C4-2B (cell line): Measurements from ENCODE around the gene UTS2R.
"Not testable (repeated sequence)": the region's sequence is repeated elsewhere in the genome, so short reads cannot be mapped to it uniquely, and the experiment has no call there.

Source experiments
- H3K27ac ChIP-seq: fragments of 450-650 bp; 2 replicates; pipeline ENCODE4 v1.5.1; 2017
- ZFX ChIP-seq: fragments of 450-650 bp; IDR thresholded peaks from 2 replicates; pipeline ENCODE4 v1.6.1; 2017
- TF ChIP-seq, protein P1 (sequence below): fragments of 450-650 bp; conservative IDR thresholded peaks from 2 replicates; pipeline ENCODE4 v1.5.1; 2017; ENCODE audit warnings: mild to moderate bottlenecking

Gene UTS2R

DNA sequence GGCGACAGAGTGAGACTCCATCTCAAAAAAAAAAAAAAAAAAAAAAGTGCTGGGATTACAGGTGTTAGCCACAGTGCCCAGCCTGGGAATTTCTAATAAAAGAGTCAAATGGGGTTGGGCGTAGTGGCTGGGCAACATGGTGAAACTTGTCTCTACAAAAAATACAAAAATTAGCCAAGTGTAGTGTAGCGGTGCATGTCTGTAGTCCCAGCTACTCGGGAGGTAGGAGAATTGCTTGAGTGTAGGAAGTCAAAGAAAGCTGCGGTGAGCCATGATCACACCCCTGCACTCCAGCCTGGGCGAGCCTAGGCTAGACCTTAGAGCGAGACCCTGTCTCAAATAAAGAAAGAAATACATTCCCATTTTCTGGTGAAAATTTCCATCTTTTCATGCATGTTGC lies 2.4 kb upstream of the UTS2R start:
- TF ChIP-seq ZFX, result no peak
- TF ChIP-seq, protein P1, sequence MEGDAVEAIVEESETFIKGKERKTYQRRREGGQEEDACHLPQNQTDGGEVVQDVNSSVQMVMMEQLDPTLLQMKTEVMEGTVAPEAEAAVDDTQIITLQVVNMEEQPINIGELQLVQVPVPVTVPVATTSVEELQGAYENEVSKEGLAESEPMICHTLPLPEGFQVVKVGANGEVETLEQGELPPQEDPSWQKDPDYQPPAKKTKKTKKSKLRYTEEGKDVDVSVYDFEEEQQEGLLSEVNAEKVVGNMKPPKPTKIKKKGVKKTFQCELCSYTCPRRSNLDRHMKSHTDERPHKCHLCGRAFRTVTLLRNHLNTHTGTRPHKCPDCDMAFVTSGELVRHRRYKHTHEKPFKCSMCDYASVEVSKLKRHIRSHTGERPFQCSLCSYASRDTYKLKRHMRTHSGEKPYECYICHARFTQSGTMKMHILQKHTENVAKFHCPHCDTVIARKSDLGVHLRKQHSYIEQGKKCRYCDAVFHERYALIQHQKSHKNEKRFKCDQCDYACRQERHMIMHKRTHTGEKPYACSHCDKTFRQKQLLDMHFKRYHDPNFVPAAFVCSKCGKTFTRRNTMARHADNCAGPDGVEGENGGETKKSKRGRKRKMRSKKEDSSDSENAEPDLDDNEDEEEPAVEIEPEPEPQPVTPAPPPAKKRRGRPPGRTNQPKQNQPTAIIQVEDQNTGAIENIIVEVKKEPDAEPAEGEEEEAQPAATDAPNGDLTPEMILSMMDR, result no peak
- no peak overlapping the region for H3K27ac ChIP-seq

GRCh38 chr17:82370471-82371332 lies 863 bp upstream of the UTS2R start:
- TF ChIP-seq, protein P1, result no peak
- no peak for TF ChIP-seq ZFX
- H3K27ac ChIP-seq, result no peak overlapping the region

GRCh38 chr17:82372249-82373071 lies 895 bp downstream of the UTS2R start:
- TF ChIP-seq, protein P1, result no peak
- no peak for TF ChIP-seq ZFX
- no peak overlapping the region for H3K27ac ChIP-seq

DNA sequence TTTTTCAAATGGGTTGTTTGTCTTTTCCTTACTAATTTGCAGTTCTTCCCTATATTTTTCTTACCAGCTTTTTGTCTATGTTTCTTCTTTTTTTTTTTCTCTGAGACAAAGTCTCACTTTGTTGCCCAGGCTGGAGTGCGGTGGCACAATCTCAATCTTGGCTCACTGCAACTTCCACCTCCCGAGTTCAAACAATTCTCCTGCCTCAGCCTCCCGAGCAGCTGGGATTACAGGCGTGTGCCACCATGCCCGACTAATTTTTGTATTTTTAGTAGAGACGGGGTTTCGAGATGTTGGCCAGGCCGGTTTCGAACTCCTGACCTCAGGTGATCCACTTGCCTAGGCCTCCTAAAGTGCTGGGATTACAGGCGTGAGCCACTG lies 1.5 kb downstream of the UTS2R start:
- not testable (repeated sequence) for H3K27ac ChIP-seq

DNA sequence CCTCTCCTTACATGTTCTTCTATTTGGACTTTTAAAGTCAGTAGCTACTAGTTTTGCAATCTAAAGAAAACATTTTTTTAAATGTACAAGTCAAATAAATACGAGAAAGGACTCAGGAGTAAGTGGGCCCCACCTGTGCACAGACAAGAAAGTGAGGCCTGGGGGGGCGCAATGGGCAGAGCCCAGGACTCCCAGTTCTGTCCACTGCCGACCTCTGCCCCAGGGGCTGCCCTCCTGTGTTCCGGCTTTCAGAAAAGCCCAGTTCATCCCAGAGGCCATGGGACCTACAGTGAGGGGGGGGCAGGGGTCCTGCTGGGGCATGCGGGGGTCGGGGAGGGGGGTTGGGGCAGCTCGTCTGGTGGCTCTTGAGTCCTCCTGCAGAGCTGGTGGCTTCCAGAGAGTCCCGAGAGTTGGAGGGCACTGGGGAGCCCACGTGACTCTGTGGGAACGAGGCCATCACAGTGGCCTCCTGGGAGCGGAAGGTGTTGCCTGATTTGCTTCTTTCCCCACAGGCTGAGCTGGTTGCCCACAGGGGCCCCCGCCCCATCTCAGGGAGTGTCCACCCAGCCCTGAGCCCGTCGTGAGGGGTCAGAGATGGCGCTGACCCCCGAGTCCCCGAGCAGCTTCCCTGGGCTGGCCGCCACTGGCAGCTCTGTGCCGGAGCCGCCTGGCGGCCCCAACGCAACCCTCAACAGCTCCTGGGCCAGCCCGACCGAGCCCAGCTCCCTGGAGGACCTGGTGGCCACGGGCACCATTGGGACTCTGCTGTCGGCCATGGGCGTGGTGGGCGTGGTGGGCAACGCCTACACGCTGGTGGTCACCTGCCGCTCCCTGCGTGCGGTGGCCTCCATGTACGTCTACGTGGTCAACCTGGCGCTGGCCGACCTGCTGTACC lies 2.4 kb downstream of the UTS2R start:
- no peak for TF ChIP-seq ZFX
- TF ChIP-seq, protein P1, result no peak
- no peak overlapping the region for H3K27ac ChIP-seq

GRCh38 chr17:82374626-82375331 lies 3.2 kb downstream of the UTS2R start:
- TF ChIP-seq, protein P1, result no peak
- no peak overlapping the region for H3K27ac ChIP-seq

DNA sequence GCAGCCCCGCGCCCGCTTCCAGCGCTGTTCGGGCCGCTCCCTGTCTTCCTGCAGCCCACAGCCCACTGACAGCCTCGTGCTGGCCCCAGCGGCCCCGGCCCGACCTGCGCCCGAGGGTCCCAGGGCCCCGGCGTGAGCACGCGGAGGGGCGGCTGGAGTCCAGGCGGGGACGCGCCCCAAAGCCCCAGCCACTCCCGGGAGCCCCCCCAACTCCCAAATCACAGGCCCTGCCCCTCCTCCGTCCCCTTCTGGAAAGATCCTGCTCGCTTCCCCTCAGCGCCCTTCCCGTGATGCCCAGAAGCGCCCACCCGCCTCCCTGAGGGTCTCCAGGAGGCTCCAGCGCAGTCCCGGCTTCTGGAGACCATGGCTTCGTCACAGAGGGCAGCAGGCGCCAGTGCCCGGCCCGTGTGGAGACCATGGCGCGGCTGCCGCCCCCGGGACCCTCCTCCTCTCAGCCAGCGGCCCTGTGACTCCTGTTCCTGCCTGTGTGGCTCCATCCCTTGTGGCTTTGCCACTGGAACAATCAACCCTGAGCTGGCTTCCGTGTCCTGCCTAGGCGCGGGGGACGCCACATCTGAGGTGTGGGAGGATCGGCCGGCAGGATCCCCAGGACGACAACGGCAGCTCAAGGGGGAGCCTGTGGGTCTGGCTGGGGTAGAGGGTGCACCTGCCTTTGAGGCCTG lies 3.9 kb downstream of the UTS2R start:
- H3K27ac ChIP-seq, result no peak overlapping the region
- TF ChIP-seq ZFX, result no peak
- TF ChIP-seq, protein P1, result no peak
